Cardiac muscle cell (in vitro differentiated cells and primary cell): ENCODE results near the gene TENT5D. TPM values are rescaled to one million over a fixed set of nuclear protein-coding genes. Genes with fewer than 3 reads are reported as not detected.
"Not testable (repeated sequence)": the region's sequence is repeated elsewhere in the genome, so short reads cannot be mapped to it uniquely, and the experiment has no call there.

Experiments
- DNase-seq, 2 donors: peaks; one replicate each; pipeline versions ENCODE4 v3.0.0 to v3.0.0-alpha.2; 2010 to 2017; ENCODE audit warnings: low read depth in 1 of 2, low spot score in 1 of 2
- H3K27ac ChIP-seq: fragments of 200-600 bp; sonication (generic); 2 replicates; pipeline ENCODE4 v1.5.1; 2016
- H3K27me3 ChIP-seq: fragments of 200-600 bp; sonication (generic); 2 replicates; pipeline ENCODE4 v1.6.0; 2016; ENCODE audit warnings: control low read depth
- H3K36me3 ChIP-seq: fragments of 200-600 bp; sonication (generic); 2 replicates; pipeline ENCODE4 v1.5.1; 2016; ENCODE audit warnings: control low read depth
- H3K4me1 ChIP-seq: fragments of 200-600 bp; sonication (generic); 2 replicates; pipeline ENCODE4 v1.8.1; 2017; ENCODE audit warnings: low read depth, mild to moderate bottlenecking, mixed run types
- H3K4me3 ChIP-seq: fragments of 200-600 bp; sonication (generic); 2 replicates; pipeline ENCODE4 v1.5.1; 2016; ENCODE audit warnings: mild to moderate bottlenecking
- H3K9me3 ChIP-seq: fragments of 200-600 bp; sonication (generic); 2 replicates; pipeline ENCODE4 v1.5.1; 2017; ENCODE audit warnings: low read depth, mild to moderate bottlenecking, control low read depth
- polyA plus RNA-seq: library from polyadenylated mRNA; unstranded; fragments of >200 nt; fragmentation: Nextera tagmentation; extraction: Ambion mirVana; gene quantifications from 2 replicates; pipeline ENCODE4 v1.2.1, GENCODE V29; 2016
- total RNA-seq: library from RNA; depleted of rRNA; stranded (reverse); fragments of >200 nt; gene quantifications from 2 replicates; pipeline ENCODE4 v1.2.3, GENCODE V29; 2016
- TF ChIP-seq, protein P1 (sequence below): IDR thresholded peaks from 2 replicates; pipeline ENCODE4 v1.5.1; 2012; ENCODE audit warnings: low read depth, mild to moderate bottlenecking, low read length

TENT5D gene
- not detected in 2 replicates for total RNA-seq
- polyA plus RNA-seq = not detected in 2 replicates

GRCh38 chrX:80420147-80420546 lies at the start of gene TENT5D:
TENT5D (plus strand) TSS chrX:80420447; CDS start chrX:80442540, 22,093 bp downstream.
- Histone ChIP-seq H3K4me3 (no peak within 1 kb of the TSS), H3K4me1 (no peaks in the 10 kb centered on the region), H3K27ac (no peak within 1 kb of the TSS), H3K27me3 (no peaks in the 10 kb centered on the region), H3K36me3 (no peaks in the 10 kb centered on the region), H3K9me3 (no peaks in the 10 kb centered on the region)
- TF ChIP-seq, protein P1, sequence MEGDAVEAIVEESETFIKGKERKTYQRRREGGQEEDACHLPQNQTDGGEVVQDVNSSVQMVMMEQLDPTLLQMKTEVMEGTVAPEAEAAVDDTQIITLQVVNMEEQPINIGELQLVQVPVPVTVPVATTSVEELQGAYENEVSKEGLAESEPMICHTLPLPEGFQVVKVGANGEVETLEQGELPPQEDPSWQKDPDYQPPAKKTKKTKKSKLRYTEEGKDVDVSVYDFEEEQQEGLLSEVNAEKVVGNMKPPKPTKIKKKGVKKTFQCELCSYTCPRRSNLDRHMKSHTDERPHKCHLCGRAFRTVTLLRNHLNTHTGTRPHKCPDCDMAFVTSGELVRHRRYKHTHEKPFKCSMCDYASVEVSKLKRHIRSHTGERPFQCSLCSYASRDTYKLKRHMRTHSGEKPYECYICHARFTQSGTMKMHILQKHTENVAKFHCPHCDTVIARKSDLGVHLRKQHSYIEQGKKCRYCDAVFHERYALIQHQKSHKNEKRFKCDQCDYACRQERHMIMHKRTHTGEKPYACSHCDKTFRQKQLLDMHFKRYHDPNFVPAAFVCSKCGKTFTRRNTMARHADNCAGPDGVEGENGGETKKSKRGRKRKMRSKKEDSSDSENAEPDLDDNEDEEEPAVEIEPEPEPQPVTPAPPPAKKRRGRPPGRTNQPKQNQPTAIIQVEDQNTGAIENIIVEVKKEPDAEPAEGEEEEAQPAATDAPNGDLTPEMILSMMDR = no peak
- no peak for DNase-seq

DNA sequence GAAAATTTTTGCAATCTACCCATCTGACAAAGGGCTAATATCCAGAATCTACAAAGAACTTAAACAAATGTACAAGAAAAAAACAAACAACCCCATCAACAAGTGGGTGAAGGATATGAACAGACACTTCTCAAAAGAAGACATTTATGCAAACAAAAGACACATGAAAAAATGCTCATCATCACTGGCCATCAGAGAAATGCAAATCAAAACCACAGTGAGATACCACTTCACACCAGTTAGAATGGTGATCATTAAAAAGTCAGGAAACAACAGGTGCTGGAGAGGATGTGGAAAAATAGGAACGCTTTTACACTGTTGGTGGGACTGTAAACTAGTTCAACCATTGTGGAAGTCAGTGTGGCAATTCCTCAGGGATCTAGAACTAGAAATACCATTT lies 34.6 kb upstream of the TENT5D start:
- not testable (repeated sequence) for H3K4me1 ChIP-seq, H3K9me3 ChIP-seq, H3K27me3 ChIP-seq, H3K36me3 ChIP-seq, H3K4me3 ChIP-seq, H3K27ac ChIP-seq, DNase-seq

- Histone ChIP-seq H3K27ac (no peak overlapping the region), H3K27me3 (no peaks in the 10 kb centered on the region), H3K36me3 (no peaks in the 10 kb centered on the region), H3K9me3 (no peaks in the 10 kb centered on the region), H3K4me3 (no peak overlapping the region), H3K4me1 (no peaks in the 10 kb centered on the region)
- TF ChIP-seq, protein P1 = no peak
- DNase-seq = no peak
Measured at GRCh38 chrX:80388206-80388605, 32.0 kb upstream of the TENT5D start.

GRCh38 chrX:80412042-80412441 lies 8.2 kb upstream of the TENT5D start:
- Histone ChIP-seq H3K36me3 (no peaks in the 10 kb centered on the region), H3K27ac (no peak overlapping the region), H3K9me3 (no peaks in the 10 kb centered on the region), H3K4me1 (no peaks in the 10 kb centered on the region), H3K4me3 (no peak overlapping the region), H3K27me3 (no peaks in the 10 kb centered on the region)
- no peak for DNase-seq
- TF ChIP-seq, protein P1 = no peak

GRCh38 chrX:80423000-80423399 lies 2.8 kb downstream of the TENT5D start:
- Histone ChIP-seq H3K27ac (no peak overlapping the region), H3K4me3 (no peak overlapping the region), H3K4me1 (no peaks in the 10 kb centered on the region), H3K27me3 (no peaks in the 10 kb centered on the region), H3K36me3 (no peaks in the 10 kb centered on the region), H3K9me3 (no peaks in the 10 kb centered on the region)
- TF ChIP-seq, protein P1 = no peak
- no peak for DNase-seq

DNA sequence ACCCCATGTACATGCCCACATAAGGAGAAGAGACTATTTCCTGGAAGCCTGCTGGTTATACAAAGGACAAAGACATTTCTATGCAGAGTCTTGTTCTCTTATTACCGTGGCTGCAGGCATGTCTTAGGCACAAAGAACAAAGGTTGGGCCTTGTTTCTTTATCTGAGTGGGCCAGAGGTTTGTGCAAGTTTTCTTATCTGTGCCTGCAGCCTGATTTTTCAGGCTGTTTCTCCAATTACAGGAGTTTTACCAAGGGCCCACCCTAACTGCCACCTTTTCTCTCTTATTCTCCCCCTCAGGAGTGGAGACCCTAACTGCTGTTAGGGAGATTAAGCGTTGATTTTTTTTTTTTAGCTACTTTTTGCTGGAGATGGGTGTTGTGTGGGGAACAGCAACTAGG lies 3.5 kb downstream of the TENT5D start:
- Histone ChIP-seq H3K4me1 (no peaks in the 10 kb centered on the region), H3K27me3 (no peaks in the 10 kb centered on the region), H3K4me3 (no peak overlapping the region), H3K36me3 (no peaks in the 10 kb centered on the region), H3K9me3 (no peaks in the 10 kb centered on the region), H3K27ac (no peak overlapping the region)
- DNase-seq = no peak
- TF ChIP-seq, protein P1 = no peak
